Astrocyte (in vitro differentiated cells and primary cell): ENCODE measurements around the gene UTS2R. TPM values are rescaled to one million over a fixed set of nuclear protein-coding genes. Genes with fewer than 3 reads are reported as not detected.

ENCODE experiments used
- DNase-seq: peaks from one replicate; pipeline ENCODE4 v3.0.0-alpha.2; 2010; ENCODE audit warnings: low read depth
- FAIRE-seq: peaks from 2 replicates; lab custom pipeline; 2011; peaks lifted over from hg19 to GRCh38; lab: Jason Lieb, UNC
- H2AFZ ChIP-seq: 2 replicates; pipeline ENCODE4 v1.6.0; 2012; ENCODE audit warnings: low read depth, low read length, inconsistent platforms
- H3K27ac ChIP-seq: 2 replicates; pipeline ENCODE4 v1.5.1; 2011; ENCODE audit warnings: low read depth, low read length, inconsistent platforms
- H3K27me3 ChIP-seq: 2 replicates; pipeline ENCODE4 v1.6.0; 2011; ENCODE audit warnings: low read length, inconsistent platforms; ENCODE audit not compliant: insufficient read depth
- H3K36me3 ChIP-seq: 2 replicates; pipeline ENCODE4 v1.5.1; 2011; ENCODE audit warnings: low read length, inconsistent platforms; ENCODE audit not compliant: insufficient read depth
- H3K4me1 ChIP-seq: 2 replicates; pipeline ENCODE4 v1.5.1; 2011; ENCODE audit warnings: low read length, inconsistent platforms; ENCODE audit not compliant: insufficient read depth
- H3K4me2 ChIP-seq: 2 replicates; pipeline ENCODE4 v1.6.0; 2012; ENCODE audit warnings: low read length, inconsistent platforms
- H3K4me3 ChIP-seq: 2 replicates; pipeline ENCODE4 v1.5.1; 2011; ENCODE audit warnings: low read depth, mild to moderate bottlenecking, low read length, inconsistent platforms; ENCODE audit not compliant: insufficient read depth
- H3K79me2 ChIP-seq: 2 replicates; pipeline ENCODE4 v1.6.0; 2012; ENCODE audit warnings: mild to moderate bottlenecking, low read length, inconsistent platforms; ENCODE audit not compliant: insufficient read depth
- H3K9ac ChIP-seq: 2 replicates; pipeline ENCODE4 v1.6.0; 2012; ENCODE audit warnings: mild to moderate bottlenecking, low read length, inconsistent platforms
- H3K9me3 ChIP-seq: 2 replicates; pipeline ENCODE4 v1.5.1; 2012; ENCODE audit warnings: low read depth, mild to moderate bottlenecking, low read length, inconsistent platforms; ENCODE audit not compliant: insufficient read depth
- H4K20me1 ChIP-seq: 2 replicates; pipeline ENCODE4 v1.6.0; 2012; ENCODE audit warnings: low read length, inconsistent platforms; ENCODE audit not compliant: insufficient read depth
- H3K27ac Mint-ChIP-seq: one replicate; pipeline ENCODE4 v1.8.0; 2021; ENCODE audit warnings: mild to moderate bottlenecking, mixed read lengths; ENCODE audit not compliant: unreplicated experiment
- H3K27me3 Mint-ChIP-seq: one replicate; pipeline ENCODE4 v1.8.0; 2021; ENCODE audit warnings: low read depth, mixed read lengths; ENCODE audit not compliant: unreplicated experiment
- H3K36me3 Mint-ChIP-seq: one replicate; pipeline ENCODE4 v1.8.0; 2021; ENCODE audit warnings: low read depth, mixed read lengths; ENCODE audit not compliant: unreplicated experiment
- H3K4me1 Mint-ChIP-seq: one replicate; pipeline ENCODE4 v1.8.0; 2021; ENCODE audit warnings: low read depth, mixed read lengths; ENCODE audit not compliant: unreplicated experiment
- H3K4me3 Mint-ChIP-seq: one replicate; pipeline ENCODE4 v1.8.0; 2021; ENCODE audit warnings: mild to moderate bottlenecking, moderate library complexity, mixed read lengths; ENCODE audit not compliant: unreplicated experiment
- H3K9me3 Mint-ChIP-seq: one replicate; pipeline ENCODE4 v1.8.0; 2021; ENCODE audit warnings: mild to moderate bottlenecking, mixed read lengths; ENCODE audit not compliant: unreplicated experiment
- EZH2 ChIP-seq: IDR thresholded peaks from 2 replicates; pipeline ENCODE4 v1.6.1; 2012; ENCODE audit warnings: mild to moderate bottlenecking, low read length, inconsistent platforms; ENCODE audit not compliant: insufficient read depth
- total RNA-seq: library from RNA; stranded (reverse); gene quantifications from 2 replicates; pipeline ENCODE4 v1.2.1, GENCODE V29; 2021
- TF ChIP-seq, protein P1 (sequence below): IDR thresholded peaks from 2 replicates; pipeline ENCODE4 v1.5.1; 2011; ENCODE audit warnings: low read depth, mild to moderate bottlenecking, inconsistent platforms, low read length, moderate library complexity; ENCODE audit not compliant: insufficient read depth

The UTS2R gene
- total RNA-seq, 1 donor from 2014 or later = not detected

GRCh38 chr17:82391496-82392066 is 20.0 kb downstream of the UTS2R start:
- H3K27ac Mint-ChIP-seq = no peak overlapping the region
- Histone ChIP-seq H3K4me1 (peaks cover 1% of the 10 kb centered on the region), H3K27ac (no peak overlapping the region), H2AFZ (no peak overlapping the region), H3K27me3 (peaks cover 4% of the 10 kb centered on the region), H3K4me3 (no peak overlapping the region), H4K20me1 (peaks cover 5% of the 10 kb centered on the region), H3K4me2 (no peak overlapping the region), H3K36me3 (no peaks in the 10 kb centered on the region), H3K79me2 (no peaks in the 10 kb centered on the region), H3K9me3 (no peaks in the 10 kb centered on the region), H3K9ac (no peak overlapping the region)
- TF ChIP-seq EZH2 = no peak
- TF ChIP-seq, protein P1, sequence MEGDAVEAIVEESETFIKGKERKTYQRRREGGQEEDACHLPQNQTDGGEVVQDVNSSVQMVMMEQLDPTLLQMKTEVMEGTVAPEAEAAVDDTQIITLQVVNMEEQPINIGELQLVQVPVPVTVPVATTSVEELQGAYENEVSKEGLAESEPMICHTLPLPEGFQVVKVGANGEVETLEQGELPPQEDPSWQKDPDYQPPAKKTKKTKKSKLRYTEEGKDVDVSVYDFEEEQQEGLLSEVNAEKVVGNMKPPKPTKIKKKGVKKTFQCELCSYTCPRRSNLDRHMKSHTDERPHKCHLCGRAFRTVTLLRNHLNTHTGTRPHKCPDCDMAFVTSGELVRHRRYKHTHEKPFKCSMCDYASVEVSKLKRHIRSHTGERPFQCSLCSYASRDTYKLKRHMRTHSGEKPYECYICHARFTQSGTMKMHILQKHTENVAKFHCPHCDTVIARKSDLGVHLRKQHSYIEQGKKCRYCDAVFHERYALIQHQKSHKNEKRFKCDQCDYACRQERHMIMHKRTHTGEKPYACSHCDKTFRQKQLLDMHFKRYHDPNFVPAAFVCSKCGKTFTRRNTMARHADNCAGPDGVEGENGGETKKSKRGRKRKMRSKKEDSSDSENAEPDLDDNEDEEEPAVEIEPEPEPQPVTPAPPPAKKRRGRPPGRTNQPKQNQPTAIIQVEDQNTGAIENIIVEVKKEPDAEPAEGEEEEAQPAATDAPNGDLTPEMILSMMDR = no peak
- no peak overlapping the region for H3K4me3 Mint-ChIP-seq
- H3K4me1 Mint-ChIP-seq = no peaks in the 10 kb centered on the region
- H3K27me3 Mint-ChIP-seq = peaks cover 11% of the 10 kb centered on the region
- DNase-seq (no peak), FAIRE-seq (no peak)
- no peaks in the 10 kb centered on the region for H3K9me3 Mint-ChIP-seq
- peaks cover 8% of the 10 kb centered on the region for H3K36me3 Mint-ChIP-seq

DNA sequence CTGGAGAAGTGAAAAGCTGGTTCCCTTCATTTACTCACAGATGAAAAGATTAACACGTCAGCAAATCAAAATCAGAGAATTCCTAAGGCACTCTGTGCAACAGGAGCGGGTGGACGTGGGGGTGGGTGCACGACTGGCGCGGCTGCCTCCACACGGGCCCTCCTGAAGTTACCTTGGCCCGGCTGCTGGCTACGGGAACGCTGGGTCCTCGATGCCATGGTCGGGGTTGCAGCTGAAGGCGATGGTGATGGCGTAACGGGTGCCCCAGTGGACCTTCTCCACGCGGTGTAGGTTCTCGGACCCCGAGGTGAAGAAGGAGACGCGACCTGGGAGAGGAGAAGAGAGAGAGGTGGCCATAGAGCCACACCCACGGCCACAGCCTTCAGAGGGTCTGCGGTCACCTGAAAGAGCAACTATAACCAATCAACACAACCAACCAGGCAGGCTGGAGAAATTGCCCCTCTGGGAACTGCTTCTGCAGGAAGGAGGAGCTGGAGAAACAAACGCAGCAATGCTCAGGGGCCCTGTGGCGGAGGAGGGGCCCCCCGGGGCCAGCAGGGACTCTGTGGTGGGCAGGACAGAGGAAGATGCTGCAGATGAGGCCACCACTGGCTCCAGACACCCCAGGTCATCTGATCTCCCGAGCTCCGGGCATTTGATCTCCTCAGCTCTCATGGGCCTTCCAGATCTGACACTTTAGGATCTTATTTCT is 20.8 kb downstream of the UTS2R start:
- Mint-ChIP-seq H3K4me1 (peaks cover 3% of the 10 kb centered on the region), H3K4me3 (no peak overlapping the region), H3K27me3 (peaks cover 11% of the 10 kb centered on the region), H3K27ac (no peak overlapping the region), H3K9me3 (no peaks in the 10 kb centered on the region), H3K36me3 (peaks cover 8% of the 10 kb centered on the region)
- Histone ChIP-seq H3K27ac (no peak overlapping the region), H3K4me3 (no peak overlapping the region), H3K79me2 (no peaks in the 10 kb centered on the region), H4K20me1 (peaks cover 9% of the 10 kb centered on the region), H3K36me3 (no peaks in the 10 kb centered on the region), H3K27me3 (peaks cover 4% of the 10 kb centered on the region), H2AFZ (no peak overlapping the region), H3K9ac (no peak overlapping the region), H3K4me1 (peaks cover 6% of the 10 kb centered on the region), H3K9me3 (no peaks in the 10 kb centered on the region), H3K4me2 (no peak overlapping the region)
- DNase-seq (no peak), FAIRE-seq (no peak)
- TF ChIP-seq EZH2 = no peak
- TF ChIP-seq, protein P1 = no peak

- Histone ChIP-seq H3K27ac (no peak overlapping the region), H2AFZ (no peak overlapping the region), H3K4me1 (peaks cover 6% of the 10 kb centered on the region), H3K27me3 (peaks cover under 1% of the 10 kb centered on the region), H3K36me3 (no peaks in the 10 kb centered on the region), H3K79me2 (no peaks in the 10 kb centered on the region), H3K9ac (no peak overlapping the region), H4K20me1 (peaks cover 5% of the 10 kb centered on the region), H3K9me3 (no peaks in the 10 kb centered on the region), H3K4me3 (no peak overlapping the region), H3K4me2 (no peak overlapping the region)
- Mint-ChIP-seq H3K36me3 (peaks cover 8% of the 10 kb centered on the region), H3K27ac (no peak overlapping the region), H3K27me3 (peaks cover 7% of the 10 kb centered on the region), H3K4me1 (peaks cover 3% of the 10 kb centered on the region), H3K9me3 (no peaks in the 10 kb centered on the region), H3K4me3 (no peak overlapping the region)
- DNase-seq (no peak), FAIRE-seq (no peak)
- TF ChIP-seq, protein P1 = no peak
Observed at GRCh38 chr17:82392941-82393340, 21.4 kb downstream of the UTS2R start.
